ENCODE data around the gene CALN1. TPM values are rescaled to one million over a fixed set of nuclear protein-coding genes. Genes with fewer than 3 reads are reported as not detected.

CALN1 gene
- polyA plus RNA-seq, 1 donor (not counting 4 experiments of a cell fraction or from before 2014, with no cell fraction given), result not detected

DNA sequence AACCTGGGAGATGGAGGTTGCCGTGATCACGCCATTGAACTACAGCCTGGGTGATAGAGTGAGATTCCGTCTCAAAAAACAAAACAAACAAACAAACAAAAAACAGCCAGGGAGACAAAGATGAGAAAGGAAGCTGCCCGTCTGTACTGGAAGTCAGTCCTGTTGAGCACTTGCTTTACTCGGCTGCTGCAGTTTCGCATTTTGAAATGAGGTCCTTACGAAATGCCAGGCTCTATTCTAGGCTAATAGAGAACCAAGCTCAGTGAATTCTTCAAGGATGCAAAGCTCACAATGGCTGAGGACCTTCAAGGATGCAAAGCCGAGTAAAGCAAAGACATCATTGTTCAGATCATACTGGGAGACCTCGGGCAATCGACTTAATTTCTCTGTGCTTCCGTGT lies 333.3 kb downstream of the CALN1 start:
- Histone ChIP-seq H3K9me1 (ENCODE audit: control insufficient read depth, extremely low read depth, insufficient read depth, low read length) (no peaks in the 10 kb centered on the region), H3K27me3 (ENCODE audit: control insufficient read depth, extremely low read depth, insufficient read depth, low read length) (no peaks in the 10 kb centered on the region), H3K9ac (ENCODE audit: control insufficient read depth, extremely low read depth, insufficient read depth, low read length) (no peak overlapping the region), H3K4me2 (ENCODE audit: control insufficient read depth, extremely low read depth, insufficient read depth, low read depth, low read length) (no peak overlapping the region), H4K20me1 (ENCODE audit: control insufficient read depth, extremely low read depth, insufficient read depth, low read length) (no peaks in the 10 kb centered on the region), H3K27ac (ENCODE audit: control insufficient read depth, insufficient read depth, low read length) (no peak overlapping the region), H3K36me3 (ENCODE audit: control insufficient read depth in 2 of 2, extremely low read depth in 1 of 2, insufficient read depth in 2 of 2, low read length in 2 of 2) (no peaks in the 10 kb centered on the region), H3K4me3 (ENCODE audit: control insufficient read depth in 2 of 3, extremely low read depth in 1 of 3, insufficient read depth in 2 of 3, low read depth in 1 of 3, low read length in 3 of 3) (no peak overlapping the region), H2AFZ (ENCODE audit: control insufficient read depth, low read length) (no peak overlapping the region), H3K4me1 (ENCODE audit: control insufficient read depth, extremely low read depth, insufficient read depth, low read length) (no peaks in the 10 kb centered on the region), H3K9me3 (ENCODE audit: control insufficient read depth, low read depth, low read length) (no peaks in the 10 kb centered on the region), H3K79me2 (ENCODE audit: control insufficient read depth, insufficient read depth, low read length) (no peaks in the 10 kb centered on the region)
- TF ChIP-seq, protein P1, sequence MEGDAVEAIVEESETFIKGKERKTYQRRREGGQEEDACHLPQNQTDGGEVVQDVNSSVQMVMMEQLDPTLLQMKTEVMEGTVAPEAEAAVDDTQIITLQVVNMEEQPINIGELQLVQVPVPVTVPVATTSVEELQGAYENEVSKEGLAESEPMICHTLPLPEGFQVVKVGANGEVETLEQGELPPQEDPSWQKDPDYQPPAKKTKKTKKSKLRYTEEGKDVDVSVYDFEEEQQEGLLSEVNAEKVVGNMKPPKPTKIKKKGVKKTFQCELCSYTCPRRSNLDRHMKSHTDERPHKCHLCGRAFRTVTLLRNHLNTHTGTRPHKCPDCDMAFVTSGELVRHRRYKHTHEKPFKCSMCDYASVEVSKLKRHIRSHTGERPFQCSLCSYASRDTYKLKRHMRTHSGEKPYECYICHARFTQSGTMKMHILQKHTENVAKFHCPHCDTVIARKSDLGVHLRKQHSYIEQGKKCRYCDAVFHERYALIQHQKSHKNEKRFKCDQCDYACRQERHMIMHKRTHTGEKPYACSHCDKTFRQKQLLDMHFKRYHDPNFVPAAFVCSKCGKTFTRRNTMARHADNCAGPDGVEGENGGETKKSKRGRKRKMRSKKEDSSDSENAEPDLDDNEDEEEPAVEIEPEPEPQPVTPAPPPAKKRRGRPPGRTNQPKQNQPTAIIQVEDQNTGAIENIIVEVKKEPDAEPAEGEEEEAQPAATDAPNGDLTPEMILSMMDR (optimal IDR thresholded peaks at IDR 0.05 in 1 of 3, IDR thresholded peaks at IDR 0.05 in 1 of 3, conservative IDR thresholded peaks at IDR 0.05 in 1 of 3; ENCODE audit: extremely low read depth in 1 of 3, insufficient read depth in 2 of 3, low read length in 3 of 3), result no peak
- no peak for TF ChIP-seq EZH2 (IDR thresholded peaks at IDR 0.05; ENCODE audit: low read length)
- no peak for DNase-seq (ENCODE audit: low read depth, low spot score)
- FAIRE-seq, result no peak
- dilution Hi-C loops (cut with MboI; ENCODE audit: extremely low pct_ligation_motif_present, low sequenced_read_pairs), result no loop called here

DNA sequence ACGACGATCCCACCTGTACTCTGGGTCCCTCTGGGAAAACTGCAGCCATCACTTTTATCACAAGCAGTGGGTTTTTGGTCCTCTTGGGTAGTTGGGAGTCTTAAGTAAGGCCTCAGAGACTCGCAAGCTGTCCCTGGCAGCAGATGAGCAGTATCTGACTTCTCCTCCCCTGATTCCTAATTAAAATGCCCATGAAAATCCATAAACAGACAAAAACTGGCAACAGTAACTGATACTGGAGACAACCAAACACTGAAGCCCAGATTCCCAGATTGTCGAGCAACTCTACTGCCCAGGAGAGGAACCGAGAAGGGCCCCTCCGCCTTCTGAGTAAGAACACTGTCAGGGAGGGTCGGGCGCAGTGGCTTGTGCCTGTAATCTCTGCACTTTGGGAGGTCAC lies 333.8 kb downstream of the CALN1 start:
- no peaks in the 10 kb centered on the region for H3K4me1 ChIP-seq (ENCODE audit: control insufficient read depth, extremely low read depth, insufficient read depth, low read length)
- H3K4me2 ChIP-seq (ENCODE audit: control insufficient read depth, extremely low read depth, insufficient read depth, low read depth, low read length), result no peak overlapping the region
- no peak overlapping the region for H3K4me3 ChIP-seq (ENCODE audit: control insufficient read depth in 2 of 3, extremely low read depth in 1 of 3, insufficient read depth in 2 of 3, low read depth in 1 of 3, low read length in 3 of 3)
- H2AFZ ChIP-seq (ENCODE audit: control insufficient read depth, low read length), result no peak overlapping the region
- dilution Hi-C loops (cut with MboI; ENCODE audit: extremely low pct_ligation_motif_present, low sequenced_read_pairs), result no loop called here
- TF ChIP-seq EZH2 (IDR thresholded peaks at IDR 0.05; ENCODE audit: low read length), result no peak
- TF ChIP-seq, protein P1 (optimal IDR thresholded peaks at IDR 0.05 in 1 of 3, IDR thresholded peaks at IDR 0.05 in 1 of 3, conservative IDR thresholded peaks at IDR 0.05 in 1 of 3; ENCODE audit: extremely low read depth in 1 of 3, insufficient read depth in 2 of 3, low read length in 3 of 3), result no peak
- H3K9me3 ChIP-seq (ENCODE audit: control insufficient read depth, low read depth, low read length), result no peaks in the 10 kb centered on the region
- H4K20me1 ChIP-seq (ENCODE audit: control insufficient read depth, extremely low read depth, insufficient read depth, low read length), result no peaks in the 10 kb centered on the region
- no peak overlapping the region for H3K27ac ChIP-seq (ENCODE audit: control insufficient read depth, insufficient read depth, low read length)
- no peaks in the 10 kb centered on the region for H3K79me2 ChIP-seq (ENCODE audit: control insufficient read depth, insufficient read depth, low read length)
- H3K36me3 ChIP-seq (ENCODE audit: control insufficient read depth in 2 of 2, extremely low read depth in 1 of 2, insufficient read depth in 2 of 2, low read length in 2 of 2), result no peaks in the 10 kb centered on the region
- DNase-seq (ENCODE audit: low read depth, low spot score) (no peak), FAIRE-seq (no peak)
- H3K9me1 ChIP-seq (ENCODE audit: control insufficient read depth, extremely low read depth, insufficient read depth, low read length), result no peaks in the 10 kb centered on the region
- H3K9ac ChIP-seq (ENCODE audit: control insufficient read depth, extremely low read depth, insufficient read depth, low read length), result no peak overlapping the region
- no peaks in the 10 kb centered on the region for H3K27me3 ChIP-seq (ENCODE audit: control insufficient read depth, extremely low read depth, insufficient read depth, low read length)
